IMR-90 (cell line): ENCODE measurements around the gene RNF151. TPM values are rescaled to one million over a fixed set of nuclear protein-coding genes. Genes with fewer than 3 reads are reported as not detected.

Experiments used
- ATAC-seq: fragments of 200-7000 bp; cut with Tn5 transposase; 2 replicates; pipeline ENCODE4 v1.9.1; 2020; ENCODE audit warnings: low read depth, mild to moderate bottlenecking, moderate library complexity
- BruUV-seq: library from RNA; stranded (reverse); fragments of 400-500 nt; replicated peaks from 2 replicates; lab custom pipeline; 2021; lab: Mats Ljungman, UMichigan
- CTCF ChIA-PET: fragments of 300-600 bp; formaldehyde crosslinking; extraction: SDS; loops from one replicate; lab custom pipeline; 2021; ENCODE audit warnings: antibody characterized with exemption; lab: Yijun Ruan, JAX
- POLR2A ChIA-PET: fragments of 300-600 bp; sonication (Branson Sonifier 250); formaldehyde crosslinking; loops from one replicate; lab custom pipeline; 2022; ENCODE audit warnings: antibody characterized with exemption; ENCODE audit not compliant: unreplicated experiment; lab: Charles Lee
- DNase-seq: peaks from one replicate; pipeline ENCODE4 v3.0.0; 2013
- H2AFZ ChIP-seq: replicated peaks from 2 replicates; pipeline ENCODE3; 2013; ENCODE audit warnings: low read length, mild to moderate bottlenecking; ENCODE audit not compliant: poor library complexity
- H2AK5ac ChIP-seq: 2 replicates; pipeline ENCODE4 v1.6.1; 2013; ENCODE audit warnings: low read depth, low read length, inconsistent platforms
- H2AK9ac ChIP-seq: replicated peaks from 2 replicates; pipeline ENCODE3; 2013; ENCODE audit warnings: mild to moderate bottlenecking, low read depth, low read length, moderate library complexity; ENCODE audit not compliant: poor library complexity
- H2BK120ac ChIP-seq: 2 replicates; pipeline ENCODE4 v1.6.1; 2013; ENCODE audit warnings: low read depth, low read length, inconsistent platforms
- H2BK15ac ChIP-seq: 3 replicates; pipeline ENCODE4 v1.6.1; 2013; ENCODE audit warnings: low read depth, low read length, inconsistent platforms
- H2BK20ac ChIP-seq: 2 replicates; pipeline ENCODE4 v1.6.1; 2013; ENCODE audit warnings: low read depth, mild to moderate bottlenecking, inconsistent platforms, low read length, moderate library complexity
- H2BK5ac ChIP-seq: 2 replicates; pipeline ENCODE4 v1.6.1; 2013; ENCODE audit warnings: mild to moderate bottlenecking, low read depth, low read length, inconsistent platforms; ENCODE audit not compliant: poor library complexity, severe bottlenecking
- H3K14ac ChIP-seq: replicated peaks from 2 replicates; pipeline ENCODE4 v1.6.1; 2013; ENCODE audit warnings: low read depth, low read length, inconsistent platforms
- H3K18ac ChIP-seq: 2 replicates; pipeline ENCODE4 v1.6.1; 2013; ENCODE audit warnings: low read depth, low read length, control low read depth
- H3K23ac ChIP-seq: 2 replicates; pipeline ENCODE4 v1.6.1; 2013; ENCODE audit warnings: low read depth, low read length, inconsistent platforms
- H3K27ac ChIP-seq: 2 replicates; pipeline ENCODE4 v1.5.1; 2013; ENCODE audit warnings: mild to moderate bottlenecking, control low read depth, low read length; ENCODE audit not compliant: insufficient read depth
- H3K27me3 ChIP-seq: 2 replicates; pipeline ENCODE4 v1.6.1; 2013; ENCODE audit warnings: low read length; ENCODE audit not compliant: control insufficient read depth, insufficient read depth
- H3K36me3 ChIP-seq: 2 replicates; pipeline ENCODE4 v1.6.1; 2013; ENCODE audit warnings: low read length, mixed read lengths; ENCODE audit not compliant: control insufficient read depth, insufficient read depth
- H3K4ac ChIP-seq: 2 replicates; pipeline ENCODE4 v1.6.1; 2013; ENCODE audit warnings: low read depth, low read length, inconsistent platforms
- H3K4me1 ChIP-seq: 2 replicates; pipeline ENCODE4 v1.6.1; 2013; ENCODE audit warnings: low read length, mixed read lengths; ENCODE audit not compliant: control insufficient read depth, insufficient read depth
- H3K4me2 ChIP-seq: 2 replicates; pipeline ENCODE4 v1.6.1; 2013; ENCODE audit warnings: low read depth, mild to moderate bottlenecking, control low read depth, low read length, moderate library complexity
- H3K4me3 ChIP-seq: 2 replicates; pipeline ENCODE4 v1.5.1; 2013; ENCODE audit warnings: low read depth, mild to moderate bottlenecking, control low read depth, low read length, moderate library complexity; ENCODE audit not compliant: insufficient read depth
- H3K56ac ChIP-seq: 2 replicates; pipeline ENCODE4 v1.6.1; 2013; ENCODE audit warnings: low read length, inconsistent platforms; ENCODE audit not compliant: insufficient read depth; ENCODE audit errors: extremely low read depth
- H3K79me1 ChIP-seq, 2 experiments: 2 replicates each; pipeline ENCODE4 v1.6.1; 2013; ENCODE audit warnings: low read length in 2 of 2, inconsistent platforms in 1 of 2, low read depth in 1 of 2
- H3K9ac ChIP-seq: 2 replicates; pipeline ENCODE4 v1.6.1; 2013; ENCODE audit warnings: low read depth, low read length, control low read depth
- H3K9me1 ChIP-seq: 2 replicates; pipeline ENCODE4 v1.6.1; 2013; ENCODE audit warnings: low read length, inconsistent platforms; ENCODE audit not compliant: insufficient read depth
- H3K9me3 ChIP-seq: 2 replicates; pipeline ENCODE4 v1.6.1; 2013; ENCODE audit warnings: low read length; ENCODE audit not compliant: control insufficient read depth, insufficient read depth
- H4K20me1 ChIP-seq: 2 replicates; pipeline ENCODE4 v1.6.1; 2013; ENCODE audit warnings: low read length, inconsistent platforms; ENCODE audit not compliant: insufficient read depth
- H4K5ac ChIP-seq: 2 replicates; pipeline ENCODE4 v1.6.1; 2013; ENCODE audit warnings: mild to moderate bottlenecking, low read depth, low read length, control low read depth
- H4K8ac ChIP-seq, 2 experiments: 2 replicates each; pipeline ENCODE4 v1.6.1; 2013; ENCODE audit warnings: low read depth in 2 of 2, low read length in 2 of 2, control low read depth in 1 of 2, inconsistent platforms in 1 of 2
- H4K91ac ChIP-seq: 2 replicates; pipeline ENCODE4 v1.6.1; 2013; ENCODE audit warnings: low read depth, low read length, inconsistent platforms; ENCODE audit not compliant: insufficient read depth
- BHLHE40 ChIP-seq: fragments of 150-350 bp; IDR thresholded peaks from 2 replicates; pipeline ENCODE4 v1.6.1; 2016; ENCODE audit warnings: mild to moderate bottlenecking, low read depth, low read length
- CEBPB ChIP-seq: IDR thresholded peaks from 2 replicates; pipeline ENCODE4 v1.6.1; 2012; ENCODE audit warnings: low read depth, low read length, improper control_type of control experiment
- ELK1 ChIP-seq: fragments of 150-350 bp; IDR thresholded peaks from 2 replicates; pipeline ENCODE4 v1.6.1; 2016; ENCODE audit warnings: low read depth, mild to moderate bottlenecking, low read length, moderate library complexity, borderline replicate concordance
- MAFK ChIP-seq: IDR thresholded peaks from 2 replicates; pipeline ENCODE4 v1.6.1; 2012; ENCODE audit warnings: low read depth, low read length, improper control_type of control experiment
- MAZ ChIP-seq: IDR thresholded peaks from 2 replicates; pipeline ENCODE4 v1.6.1; 2012; ENCODE audit warnings: low read depth, mild to moderate bottlenecking, low read length, improper control_type of control experiment, moderate library complexity, borderline replicate concordance
- MXI1 ChIP-seq: IDR thresholded peaks from 2 replicates; pipeline ENCODE4 v1.6.1; 2012; ENCODE audit warnings: low read depth, mild to moderate bottlenecking, low read length, moderate library complexity, borderline replicate concordance
- NFE2L2 ChIP-seq: fragments of 150-350 bp; IDR thresholded peaks from 2 replicates; pipeline ENCODE4 v1.6.1; 2016; ENCODE audit warnings: low read depth, mild to moderate bottlenecking, low read length
- WGBS, 2 experiments: methylation state at CpG; one replicate each; pipeline versions ENCODE4 v1.1.5 to v1.1.7; 2013; ENCODE audit warnings: missing lambda C conversion rate in 2 of 2; ENCODE audit not compliant: insufficient read length in 1 of 2; ENCODE audit errors: extremely low coverage in 2 of 2; 5-methylcytosine and 5-hydroxymethylcytosine counted together
- dilution Hi-C: fragments of 300-500 bp; cut with HindIII; formaldehyde crosslinking; loops from one replicate; pipeline ENCODE4 v1.14.3; 2018; ENCODE audit warnings: low sequenced_read_pairs; ENCODE audit not compliant: unreplicated experiment
- in situ Hi-C: fragments of 300-500 bp; cut with MboI; formaldehyde crosslinking; loops from 3 replicates; pipeline ENCODE4 v1.14.3; 2019; ENCODE audit warnings: low sequenced_read_pairs, inconsistent platforms, mixed read lengths
- intact Hi-C: fragments of 100-400 bp; cut with micrococcal nuclease; formaldehyde crosslinking; loops from 2 replicates; pipeline ENCODE4 v1.10.0; 2022
- polyA plus RNA-seq, 3 experiments: library from polyadenylated mRNA; depleted of rRNA; stranded (reverse); fragments of >200 nt; gene quantifications; 2 replicates each; pipeline ENCODE4 v1.2.3, GENCODE V29; 2012; ENCODE audit warnings: low replicate concordance in 1 of 3
- total RNA-seq: library from RNA; depleted of rRNA; stranded (reverse); fragments of >200 nt; gene quantifications from 2 replicates; pipeline ENCODE4 v1.2.3, GENCODE V29; 2012

RNF151 gene
- total and polyA plus RNA-seq, 2 of the 4 experiments (the other 2 are of a cell fraction): not detected

- Histone ChIP-seq H3K9me1 (0 out of 2 replicates have a peak, but pooled peaks cover 8% of the 10 kb centered on the region), H4K8ac (peak overlapping the region; percentile 89 to 90), H3K4ac (peak overlapping the region; percentile 70), H2BK120ac (peak overlapping the region; percentile 54), H3K18ac (peak overlapping the region; percentile 28; the same call in 1 of the 2 replicates), H3K9me3 (no peaks in the 10 kb centered on the region), H2BK5ac (peak overlapping the region; percentile 15), H3K4me3 (peak overlapping the region; percentile 19; the same call in 1 of the 2 replicates), H2AK9ac (peak overlapping the region; percentile 100), H2AFZ (peak overlapping the region; percentile 100), H3K27ac (peak overlapping the region; percentile 37), H3K27me3 (peaks cover 2% of the 10 kb centered on the region; the same call in 1 of the 2 replicates), H3K4me2 (peak overlapping the region; percentile 74), H3K36me3 (peaks cover 25% of the 10 kb centered on the region), H3K23ac (peak overlapping the region; percentile 79), H3K79me1 (peaks cover 3 to 29% of the 10 kb centered on the region in 2 experiments; a peak in 3 of 4 replicates), H4K20me1 (peaks cover 35% of the 10 kb centered on the region), H2BK20ac (no peak overlapping the region), H3K14ac (peak overlapping the region; percentile 76), H3K9ac (peak overlapping the region; percentile 83), H3K4me1 (peaks cover 7% of the 10 kb centered on the region), H2BK15ac (no peak overlapping the region), H2AK5ac (peak overlapping the region; percentile 77), H4K91ac (peak overlapping the region; percentile 35; the same call in 1 of the 2 replicates), H4K5ac (peak overlapping the region; percentile 85), H3K56ac (no peak overlapping the region)
- BruUV-seq: no TSS peak
- dilution Hi-C loops: no loop called here
- in situ Hi-C loops: no loop called here
- CTCF ChIA-PET: no interaction called here
- DNase-seq: no peak
- intact Hi-C loops: no loop called here
- no peak for TF ChIP-seq MAFK
- no peak for TF ChIP-seq ELK1
- no peak for TF ChIP-seq CEBPB
- no peak for TF ChIP-seq MAZ
- no peak for TF ChIP-seq NFE2L2
- no peak for TF ChIP-seq MXI1
- no peak for TF ChIP-seq BHLHE40
- POLR2A ChIA-PET: no interaction called here
- WGBS, 2 experiments: 55% methylated on average over 2 of the region's 14 CpGs; no CpG with 5 or more reads in 1 of the 2 experiments
- ATAC-seq: no peak
These were observed 7.9 kb upstream of the RNF151 start for GRCh38 chr16:1958715-1959268.
